Hepatocyte (in vitro differentiated cells): ENCODE measurements around the gene C12orf75.

Experiments
- EZH2 ChIP-seq: fragments of 200-600 bp; sonication (generic); IDR thresholded peaks from 2 replicates; pipeline ENCODE4 v1.6.1; 2016; ENCODE audit warnings: antibody characterized with exemption, mild to moderate bottlenecking, borderline replicate concordance
- EZH2phosphoT487 ChIP-seq: fragments of 200-600 bp; sonication (generic); IDR thresholded peaks from one replicate; pipeline ENCODE4 v1.6.1; 2018; ENCODE audit warnings: antibody characterized with exemption, mild to moderate bottlenecking, low read depth, moderate library complexity; ENCODE audit not compliant: unreplicated experiment, severe bottlenecking
- TF ChIP-seq, protein P1 (sequence below): fragments of 200-600 bp; sonication (generic); IDR thresholded peaks from 2 replicates; pipeline ENCODE4 v1.5.1; 2016; ENCODE audit warnings: antibody characterized with exemption, mild to moderate bottlenecking; ENCODE audit not compliant: poor library complexity

DNA sequence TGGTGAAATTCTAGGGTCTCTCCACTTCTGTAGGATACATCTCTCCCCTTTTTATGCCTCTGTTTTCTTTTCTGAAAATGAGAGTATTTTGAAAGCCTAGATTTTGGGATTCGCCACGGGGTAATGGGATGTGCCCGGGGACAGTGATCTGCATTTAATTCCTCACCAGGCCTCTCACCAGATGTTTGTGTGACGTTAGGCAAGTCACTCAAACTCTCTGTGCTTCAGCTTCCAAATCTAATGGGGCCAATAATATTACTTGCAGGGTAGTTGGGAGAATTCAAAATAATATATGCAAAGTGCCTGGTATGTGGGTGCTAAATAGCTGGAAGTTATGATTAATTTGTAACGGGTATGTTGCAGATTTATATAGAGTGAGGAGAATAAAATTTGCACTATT lies 78.8 kb downstream of the C12orf75 start:
- TF ChIP-seq, protein P1, sequence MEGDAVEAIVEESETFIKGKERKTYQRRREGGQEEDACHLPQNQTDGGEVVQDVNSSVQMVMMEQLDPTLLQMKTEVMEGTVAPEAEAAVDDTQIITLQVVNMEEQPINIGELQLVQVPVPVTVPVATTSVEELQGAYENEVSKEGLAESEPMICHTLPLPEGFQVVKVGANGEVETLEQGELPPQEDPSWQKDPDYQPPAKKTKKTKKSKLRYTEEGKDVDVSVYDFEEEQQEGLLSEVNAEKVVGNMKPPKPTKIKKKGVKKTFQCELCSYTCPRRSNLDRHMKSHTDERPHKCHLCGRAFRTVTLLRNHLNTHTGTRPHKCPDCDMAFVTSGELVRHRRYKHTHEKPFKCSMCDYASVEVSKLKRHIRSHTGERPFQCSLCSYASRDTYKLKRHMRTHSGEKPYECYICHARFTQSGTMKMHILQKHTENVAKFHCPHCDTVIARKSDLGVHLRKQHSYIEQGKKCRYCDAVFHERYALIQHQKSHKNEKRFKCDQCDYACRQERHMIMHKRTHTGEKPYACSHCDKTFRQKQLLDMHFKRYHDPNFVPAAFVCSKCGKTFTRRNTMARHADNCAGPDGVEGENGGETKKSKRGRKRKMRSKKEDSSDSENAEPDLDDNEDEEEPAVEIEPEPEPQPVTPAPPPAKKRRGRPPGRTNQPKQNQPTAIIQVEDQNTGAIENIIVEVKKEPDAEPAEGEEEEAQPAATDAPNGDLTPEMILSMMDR: no peak
- TF ChIP-seq EZH2: no peak
- no peak for TF ChIP-seq EZH2phosphoT487
